NCI-H460 (cell line): ENCODE results near the gene MRPS34. TPM values are rescaled to one million over a fixed set of nuclear protein-coding genes. Genes with fewer than 3 reads are reported as not detected.

Source experiments
- DNase-seq: peaks from one replicate; pipeline ENCODE4 v3.0.0-alpha.2; 2016; ENCODE audit warnings: low read depth; ENCODE audit errors: extremely low read depth
- total RNA-seq: library from RNA; depleted of rRNA; stranded (reverse); fragments of >200 nt; shearing (Covaris generic); gene quantifications from 2 replicates; pipeline ENCODE4 v1.2.3, GENCODE V29; 2014

Gene MRPS34
- total RNA-seq, 1 experiment from 2014 or later: 91.2 TPM

- DNase-seq: no peak
Measured at GRCh38 chr16:1758923-1759322, 14.0 kb downstream of the MRPS34 start.

GRCh38 chr16:1757714-1758461 is 15.0 kb downstream of the MRPS34 start:
- DNase-seq: no peak

- DNase-seq: no peak
Measured at GRCh38 chr16:1754204-1754603, 18.7 kb downstream of the MRPS34 start.

GRCh38 chr16:1752853-1753252 is 20.1 kb downstream of the MRPS34 start:
- no peak for DNase-seq

GRCh38 chr16:1751946-1752345 is 21.0 kb downstream of the MRPS34 start:
- no peak for DNase-seq

- no peak for DNase-seq
Measured at GRCh38 chr16:1749152-1750117, 23.5 kb downstream of the MRPS34 start.

GRCh38 chr16:1747934-1748333 is 25.0 kb downstream of the MRPS34 start:
- no peak for DNase-seq

GRCh38 chr16:1746693-1747195 is 26.2 kb downstream of the MRPS34 start:
- no peak for DNase-seq

- DNase-seq: no peak
Measured at GRCh38 chr16:1745900-1746692, 26.8 kb downstream of the MRPS34 start.

- no peak for DNase-seq
Measured at GRCh38 chr16:1745181-1745899, 27.6 kb downstream of the MRPS34 start.

GRCh38 chr16:1744338-1744840 is 28.5 kb downstream of the MRPS34 start:
- DNase-seq: no peak

- no peak for DNase-seq
Measured at GRCh38 chr16:1743376-1744337, 29.3 kb downstream of the MRPS34 start.

GRCh38 chr16:1741553-1742165 is 31.3 kb downstream of the MRPS34 start:
- DNase-seq: no peak

GRCh38 chr16:1740781-1741490 is 32.0 kb downstream of the MRPS34 start:
- DNase-seq: no peak

GRCh38 chr16:1740234-1740633 is 32.7 kb downstream of the MRPS34 start:
- DNase-seq: no peak

GRCh38 chr16:1734816-1735215 is 38.1 kb downstream of the MRPS34 start:
- no peak for DNase-seq

GRCh38 chr16:1734123-1734522 is 38.8 kb downstream of the MRPS34 start:
- no peak for DNase-seq
